Activated CD4-positive, CD25-positive, alpha-beta regulatory T cell treated with anti-CD3 and anti-CD28 coated beads, Interleukin-2, amount 50 U/mL, for 72 hours (primary cell): ENCODE measurements around the gene C1orf198.

ENCODE experiments used
- DNase-seq: peaks from one replicate; pipeline ENCODE4 v3.0.0; 2021

The C1orf198 gene

GRCh38 chr1:230867903-230868735, at the start of gene C1orf198:
Gene C1orf198 (minus strand): TSS chr1:230868521. CDS start chr1:230868512, 9 bp downstream.
- DNase-seq = peak; percentile 80

GRCh38 chr1:230917284-230918135, 49.2 kb upstream of the C1orf198 start:
- DNase-seq = peak; percentile 73

DNA sequence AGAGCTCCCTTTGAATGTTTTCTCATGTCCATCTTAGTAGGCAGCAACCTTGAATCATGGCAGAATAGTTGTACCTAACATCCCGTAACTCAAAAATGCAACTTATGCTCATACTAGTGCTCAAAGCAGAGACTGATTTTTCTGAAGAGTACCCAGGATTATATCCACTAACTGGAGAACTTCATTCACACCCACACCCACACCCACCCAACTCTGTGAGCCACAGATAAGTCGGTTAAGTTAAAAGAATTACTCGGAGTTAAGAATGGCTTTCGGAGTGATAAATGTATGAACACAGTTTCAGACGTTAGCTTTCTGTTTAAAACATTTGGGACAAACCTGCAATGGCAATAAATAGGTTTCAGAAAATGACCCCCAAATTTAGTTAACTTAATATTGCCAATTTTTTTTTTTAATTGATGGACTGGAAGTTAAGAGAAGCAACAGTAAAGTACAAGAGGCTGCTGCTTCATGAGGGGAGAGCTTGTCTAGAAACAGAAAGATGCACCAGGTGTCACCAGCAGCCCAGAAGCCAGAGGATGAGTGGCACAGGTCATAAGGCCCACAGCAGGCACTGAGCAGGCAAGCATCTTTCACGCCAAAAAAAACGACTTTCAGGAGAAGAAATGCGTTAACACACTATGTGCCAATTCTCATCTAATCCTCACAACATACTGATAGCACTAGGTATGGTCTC, 48.4 kb upstream of the C1orf198 start:
- no peak for DNase-seq

DNA sequence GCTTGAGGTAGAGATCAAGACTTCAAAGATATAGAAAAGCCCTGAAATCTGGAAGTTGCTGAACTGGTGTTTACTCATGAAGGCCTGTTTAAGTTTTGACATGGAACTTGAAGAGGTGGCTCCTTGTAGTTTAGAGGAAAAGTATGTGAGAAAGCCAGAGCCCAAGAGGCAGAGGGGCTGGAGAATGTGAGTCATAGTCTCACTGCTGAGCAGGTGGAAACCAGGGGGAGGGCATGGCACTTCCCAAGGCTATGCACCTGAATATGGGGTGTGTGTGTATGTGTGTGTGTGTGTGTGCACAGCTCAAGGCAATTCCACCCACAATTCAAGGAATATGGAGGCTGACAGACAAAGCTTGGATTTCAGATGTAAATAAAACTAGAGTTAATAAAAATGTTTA, 46.8 kb upstream of the C1orf198 start:
- no peak for DNase-seq

- no peak for DNase-seq
These were observed 45.2 kb upstream of the C1orf198 start for GRCh38 chr1:230913496-230913895.

DNA sequence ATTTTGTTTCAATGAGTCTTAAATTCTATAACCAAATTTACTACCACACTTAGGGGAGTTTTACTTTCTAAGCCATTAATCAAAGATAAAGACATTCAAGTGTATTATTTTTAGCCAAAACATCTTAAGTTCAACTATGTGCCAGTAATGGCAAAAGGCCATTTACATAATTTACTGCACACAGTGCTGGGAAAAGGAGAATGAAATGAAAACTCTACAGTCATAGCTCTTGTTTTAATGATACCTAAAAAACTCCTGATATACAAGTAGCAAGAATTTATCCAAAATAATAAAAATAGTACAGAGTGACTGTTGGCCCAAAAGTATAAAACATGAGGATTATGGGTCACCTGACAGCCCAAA, 42.4 kb upstream of the C1orf198 start:
- DNase-seq = no peak

GRCh38 chr1:230909974-230910754, 41.8 kb upstream of the C1orf198 start:
- no peak for DNase-seq

GRCh38 chr1:230907472-230908205, 39.3 kb upstream of the C1orf198 start:
- DNase-seq = no peak

- no peak for DNase-seq
These were observed 37.9 kb upstream of the C1orf198 start for GRCh38 chr1:230906226-230906625.

DNA sequence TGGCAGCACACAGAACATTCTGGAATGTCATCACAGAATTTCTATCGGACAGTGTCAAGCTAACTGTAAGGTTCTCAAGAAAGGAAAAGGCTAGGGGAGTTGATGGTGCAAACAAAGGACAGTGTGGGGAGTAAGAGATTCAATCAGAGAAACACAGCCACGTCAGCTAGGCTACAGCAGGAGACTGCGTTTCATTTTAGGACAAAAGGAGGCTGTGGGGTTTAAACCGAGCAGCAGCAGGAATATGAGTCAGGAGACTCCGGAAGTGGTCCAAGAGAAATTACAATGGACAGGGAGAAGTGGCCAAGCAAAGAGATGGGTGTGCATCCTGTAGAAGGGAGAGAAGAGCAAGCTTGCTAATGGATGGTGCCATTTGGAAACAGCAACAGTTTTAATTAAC, 37.4 kb upstream of the C1orf198 start:
- no peak for DNase-seq

DNA sequence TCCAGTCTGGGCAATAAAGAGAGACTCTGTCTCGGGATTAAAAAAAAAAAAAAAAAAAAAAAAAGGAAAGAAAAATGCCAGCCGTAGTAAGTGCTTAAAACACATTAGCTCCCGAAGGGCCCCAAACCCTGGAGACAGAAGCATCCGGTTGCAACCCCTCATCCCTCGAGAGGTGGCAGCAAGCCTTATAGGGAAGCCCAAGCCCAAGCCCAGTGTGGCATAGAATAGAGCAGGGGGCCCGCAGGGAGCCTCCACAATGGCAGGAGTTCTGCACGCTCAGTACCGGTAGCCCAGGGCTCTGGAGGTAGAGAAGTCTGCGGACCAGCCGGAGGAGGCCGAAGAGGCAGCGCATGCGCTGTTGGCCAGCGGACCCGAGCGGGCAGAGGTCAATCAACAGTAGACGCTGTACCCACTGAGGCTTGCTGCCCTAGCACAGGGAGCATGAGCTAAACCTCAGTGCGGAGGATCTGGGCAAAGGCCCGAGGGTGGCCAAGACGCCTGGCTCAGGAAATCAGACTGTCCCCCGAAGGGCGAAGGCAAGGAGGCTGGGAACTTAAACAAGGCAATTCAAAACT, 34.1 kb upstream of the C1orf198 start:
- DNase-seq = no peak

DNA sequence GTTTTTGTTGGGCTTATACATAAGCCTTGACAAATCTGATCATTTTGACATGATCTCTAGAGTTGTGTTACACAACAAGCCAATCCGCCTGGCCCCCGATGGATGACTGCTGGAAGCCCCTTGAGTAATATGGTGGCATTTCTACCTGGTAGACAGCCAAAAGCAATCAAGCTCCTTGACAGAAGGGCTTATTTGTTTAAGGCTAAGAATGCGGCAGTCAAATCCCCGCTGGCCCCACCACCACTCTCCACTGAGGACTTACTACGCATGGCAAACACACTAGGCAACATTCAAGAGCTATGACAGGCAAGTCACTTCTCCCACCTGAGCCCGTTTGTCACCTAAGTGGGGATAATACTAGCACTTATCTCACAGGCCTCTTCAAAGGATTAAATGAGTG, 33.4 kb upstream of the C1orf198 start:
- DNase-seq = no peak

DNA sequence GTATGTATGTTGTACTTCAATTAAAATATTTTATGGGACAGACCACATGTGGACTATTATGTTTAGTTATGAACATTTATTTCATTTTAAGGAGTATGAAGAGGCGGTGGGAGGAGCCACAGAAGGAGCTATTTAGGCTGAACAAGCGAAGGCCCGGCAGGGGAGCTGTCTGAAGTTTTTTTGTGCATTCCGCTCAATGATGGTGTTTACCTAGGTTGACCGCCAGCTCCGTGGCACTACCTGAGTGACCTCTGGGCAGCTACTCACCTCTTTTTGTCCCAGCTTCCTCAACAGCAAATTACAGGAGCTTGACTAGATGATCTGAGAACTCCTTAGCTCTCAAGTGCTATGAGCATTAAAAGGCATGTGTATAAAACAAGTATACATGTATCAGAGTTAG, 32.7 kb upstream of the C1orf198 start:
- no peak for DNase-seq

DNA sequence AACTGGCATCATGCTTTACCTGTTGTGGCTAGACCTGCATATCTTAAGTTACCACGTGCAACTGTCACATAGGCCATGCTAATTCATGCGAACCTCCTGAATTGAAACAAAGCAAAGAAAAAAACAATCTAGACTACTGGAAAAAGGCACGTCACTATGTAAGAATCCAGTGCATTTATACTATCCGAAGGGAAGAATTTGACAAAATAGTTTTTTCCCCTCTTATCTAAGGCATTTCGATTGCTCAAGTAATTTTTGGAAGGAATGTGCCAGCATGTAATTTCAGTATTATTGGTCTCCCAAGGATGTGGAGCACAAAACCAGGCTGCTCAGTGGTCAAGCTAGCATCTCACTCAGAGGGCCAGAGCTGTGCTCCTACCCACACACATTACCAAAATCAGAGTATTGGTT, 31.5 kb upstream of the C1orf198 start:
- no peak for DNase-seq

- no peak for DNase-seq
These were observed 30.4 kb upstream of the C1orf198 start for GRCh38 chr1:230898748-230899147.

DNA sequence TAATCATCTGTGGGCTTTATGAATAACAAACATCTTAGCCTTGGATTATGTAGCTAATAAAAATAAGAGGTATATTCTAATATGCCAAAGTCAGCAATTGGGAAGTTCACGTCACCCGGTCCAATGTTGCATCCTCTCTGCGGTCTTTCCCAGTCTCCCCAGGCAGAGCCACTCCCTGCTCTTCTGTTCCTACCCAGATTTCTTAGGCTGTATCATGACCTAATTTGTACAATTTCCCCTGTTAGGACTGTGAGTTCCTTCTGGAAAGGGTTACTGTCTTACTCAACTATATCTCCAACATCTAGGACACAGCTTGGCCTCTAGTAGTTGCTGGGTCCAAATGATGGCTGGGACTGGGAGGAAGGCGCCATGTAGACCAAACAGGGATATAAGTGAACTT, 29.8 kb upstream of the C1orf198 start:
- DNase-seq = no peak

GRCh38 chr1:230896779-230897178, 28.5 kb upstream of the C1orf198 start:
- DNase-seq = no peak

DNA sequence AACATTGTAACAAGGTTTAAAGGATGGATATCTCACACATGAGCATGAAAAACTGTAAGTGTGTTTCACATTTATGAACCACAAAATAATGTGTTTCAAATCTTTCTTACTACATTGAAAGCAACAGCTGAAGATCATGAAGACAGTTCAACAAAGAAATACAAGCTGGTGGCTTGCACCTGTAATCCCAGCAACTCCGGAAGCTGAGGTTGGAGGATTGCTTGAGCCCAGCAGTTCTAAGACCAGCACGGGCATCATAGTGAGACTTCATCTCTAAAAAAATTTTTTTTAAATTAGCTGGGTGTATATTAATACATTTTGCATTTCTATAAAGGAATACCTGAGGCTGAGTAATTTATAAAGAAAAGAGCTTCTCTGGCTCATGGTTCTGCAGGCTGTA, 27.1 kb upstream of the C1orf198 start:
- no peak for DNase-seq

- DNase-seq = no peak
These were observed 26.3 kb upstream of the C1orf198 start for GRCh38 chr1:230894664-230895063.

DNA sequence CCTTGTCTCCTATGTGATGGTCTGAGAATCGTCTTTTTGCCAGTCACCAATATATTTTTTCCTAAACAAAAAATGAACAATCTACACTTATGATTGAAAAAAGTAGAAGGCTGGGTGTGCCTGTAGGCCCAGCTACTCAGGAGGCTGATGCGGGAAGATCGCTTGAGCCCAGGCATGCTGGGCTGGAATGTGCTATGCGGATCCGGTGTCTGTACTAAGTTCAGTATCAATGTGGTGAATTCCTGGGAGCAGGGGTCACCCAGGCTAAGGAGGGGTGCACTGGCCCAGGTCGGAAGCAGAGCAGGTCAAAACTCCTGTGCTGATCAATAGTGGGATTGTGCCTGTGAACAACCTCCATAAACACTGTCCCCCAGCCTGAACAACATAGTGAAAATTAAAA, 25.7 kb upstream of the C1orf198 start:
- no peak for DNase-seq

- no peak for DNase-seq
These were observed 23.7 kb upstream of the C1orf198 start for GRCh38 chr1:230892018-230892491.
